Measurements from ENCODE around the gene SIK3.

The SIK3 gene

GRCh38 chr11:117110294-117110950 lies 12.2 kb upstream of the SIK3 start:
- Histone ChIP-seq H3K9me3 (no peaks in the 10 kb centered on the region), H3K36me3 (no peaks in the 10 kb centered on the region), H3K4me3 (no peak overlapping the region), H3K4me1 (peaks cover 0 to 6% (median 1%) of the 10 kb centered on the region in 4 donors), H3K27ac (no peak overlapping the region), H3K27me3 (no peaks in the 10 kb centered on the region)
- no peak for TF ChIP-seq CTCF (IDR thresholded peaks at IDR 0.05)
- intact Hi-C loops (cut with DNase I; ENCODE audit: low total_unique reads), result no loop called here
- DNase-seq, result no peak

- no peaks in the 10 kb centered on the region for H3K27me3 ChIP-seq
- peaks cover 0 to 6% (median 1%) of the 10 kb centered on the region in 4 donors for H3K4me1 ChIP-seq
- no peaks in the 10 kb centered on the region for H3K9me3 ChIP-seq
- H3K36me3 ChIP-seq, result no peaks in the 10 kb centered on the region
- DNase-seq, result no peak
- intact Hi-C loops (cut with DNase I; ENCODE audit: low total_unique reads), result loop anchor here (5.0 kb wide), 1 partner anchor 316 kb away; the partner anchor contains the start of gene APOA5
- TF ChIP-seq CTCF (IDR thresholded peaks at IDR 0.05), result no peak
- no peak overlapping the region for H3K27ac ChIP-seq
- no peak overlapping the region for H3K4me3 ChIP-seq
Observed at GRCh38 chr11:117107701-117108590, 9.7 kb upstream of the SIK3 start.

- no peak for DNase-seq
- Histone ChIP-seq H3K27me3 (no peaks in the 10 kb centered on the region), H3K36me3 (no peaks in the 10 kb centered on the region), H3K27ac (no peak overlapping the region), H3K4me3 (no peak overlapping the region), H3K9me3 (no peaks in the 10 kb centered on the region), H3K4me1 (peaks cover 0 to 29% (median 17%) of the 10 kb centered on the region in 4 donors)
- no peak for TF ChIP-seq CTCF (IDR thresholded peaks at IDR 0.05)
- intact Hi-C loops (cut with DNase I; ENCODE audit: low total_unique reads), result no loop called here
Observed at GRCh38 chr11:117100556-117100955, 2.3 kb upstream of the SIK3 start.

- TF ChIP-seq CTCF (IDR thresholded peaks at IDR 0.05), result no peak
- no peak overlapping the region for H3K4me3 ChIP-seq
- H3K9me3 ChIP-seq, result no peaks in the 10 kb centered on the region
- no peak for DNase-seq
- peak overlapping the region; percentile 94 to 99 for H3K27ac ChIP-seq
- no peaks in the 10 kb centered on the region for H3K27me3 ChIP-seq
- H3K4me1 ChIP-seq, result peaks cover 0 to 37% (median 23%) of the 10 kb centered on the region in 4 donors
- H3K36me3 ChIP-seq, result no peaks in the 10 kb centered on the region
- intact Hi-C loops (cut with DNase I; ENCODE audit: low total_unique reads), result loop anchor here (5.0 to 10.0 kb wide), 2 partner anchors 105 to 123 kb away; no protein-coding TSS in a partner anchor
Observed at GRCh38 chr11:117099696-117100095, 1.5 kb upstream of the SIK3 start.

GRCh38 chr11:117097389-117098268 lies 599 bp downstream of the SIK3 start:
- no peaks in the 10 kb centered on the region for H3K27me3 ChIP-seq
- H3K27ac ChIP-seq, result peak overlapping the region; percentile 94 to 99
- intact Hi-C loops (cut with DNase I; ENCODE audit: low total_unique reads), result loop anchor here (5.0 to 10.0 kb wide), 2 partner anchors 103 to 125 kb away; no protein-coding TSS in a partner anchor
- peak in 1 of 2 donors; percentile 38 for DNase-seq
- peaks cover 0 to 58% (median 32%) of the 10 kb centered on the region in 4 donors for H3K4me1 ChIP-seq
- no peak for TF ChIP-seq CTCF (IDR thresholded peaks at IDR 0.05)
- H3K4me3 ChIP-seq, result peak overlapping the region; percentile 92 to 94
- no peaks in the 10 kb centered on the region for H3K36me3 ChIP-seq
- no peaks in the 10 kb centered on the region for H3K9me3 ChIP-seq
